ENCODE results near the gene SERPINE1.

Gene SERPINE1

GRCh38 chr7:101172005-101172853 is 45.3 kb downstream of the SERPINE1 start:
- DNase-seq, result peak; percentile 32

DNA sequence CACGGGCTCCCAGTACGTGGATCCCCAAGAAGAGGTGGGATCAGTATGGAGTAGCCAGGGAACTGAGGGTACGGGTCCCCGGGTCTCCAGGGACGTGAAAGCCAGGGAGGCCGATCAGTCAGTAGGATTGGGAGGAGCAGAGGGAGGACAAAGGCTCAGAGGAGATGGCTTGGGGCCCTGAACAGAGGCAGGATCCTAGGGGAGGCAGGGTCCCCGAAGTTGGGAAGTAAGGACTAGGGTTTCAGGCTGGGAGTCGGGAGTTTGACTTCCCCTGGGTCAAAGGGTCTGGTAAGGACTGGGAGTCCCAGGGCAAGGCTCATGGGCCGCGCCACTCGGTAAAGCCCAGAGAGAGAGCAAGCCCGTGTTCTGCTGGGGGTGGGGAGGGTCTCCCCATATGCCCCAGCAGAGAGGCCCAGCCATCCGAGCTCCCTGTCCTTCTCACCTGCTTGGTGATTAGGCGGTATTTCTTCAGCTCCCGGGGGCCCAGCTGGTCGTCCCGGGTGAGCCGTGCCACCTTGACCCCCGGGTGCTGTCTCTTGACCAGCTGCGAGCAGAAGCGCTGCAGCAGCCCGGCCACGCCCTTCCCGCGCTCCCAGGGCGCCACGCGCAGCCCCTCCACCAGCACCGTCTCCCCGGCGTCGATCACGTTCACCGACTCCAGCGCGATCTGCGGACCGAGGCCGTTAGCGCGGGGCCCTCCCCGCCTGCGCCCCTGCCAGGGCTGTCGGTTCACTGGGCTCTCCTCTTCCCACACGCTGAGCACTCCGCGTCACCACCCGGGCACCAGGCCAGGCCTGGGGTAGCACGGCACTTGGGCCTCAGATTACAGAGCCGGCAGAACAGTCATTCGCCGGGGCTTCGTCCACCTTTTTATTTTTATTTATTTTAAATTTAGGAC is 46.2 kb downstream of the SERPINE1 start:
- peak; percentile 44 for DNase-seq

- peak; percentile 47 for DNase-seq
Measured at GRCh38 chr7:101173752-101174244, 46.9 kb downstream of the SERPINE1 start.

DNA sequence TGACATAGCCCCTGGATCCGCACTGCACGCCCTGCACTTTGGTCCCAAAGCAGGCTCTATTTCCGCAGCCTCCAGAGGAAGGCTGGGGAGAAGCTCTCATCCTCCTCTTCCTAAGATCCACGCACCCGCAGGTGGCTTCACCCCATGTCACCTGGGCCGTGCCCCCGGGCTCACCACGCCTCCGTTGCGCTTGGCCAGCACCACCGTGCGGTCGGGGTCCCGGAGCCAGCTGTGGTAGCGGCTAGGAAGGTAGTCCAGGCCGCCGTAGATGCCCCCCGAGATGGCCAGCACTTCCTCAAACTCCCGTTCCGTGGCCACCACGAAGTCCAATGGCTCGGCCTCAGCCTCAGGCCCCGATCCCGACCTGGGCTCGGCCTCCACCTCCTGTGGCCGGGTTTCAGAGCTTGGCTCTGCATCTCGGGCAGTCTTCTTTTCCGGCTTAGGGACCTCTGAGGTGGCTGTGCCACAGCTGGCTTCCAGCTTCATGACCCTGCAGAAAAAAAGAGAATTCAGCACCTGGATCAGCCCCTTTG is 47.5 kb downstream of the SERPINE1 start:
- DNase-seq, result no peak

DNA sequence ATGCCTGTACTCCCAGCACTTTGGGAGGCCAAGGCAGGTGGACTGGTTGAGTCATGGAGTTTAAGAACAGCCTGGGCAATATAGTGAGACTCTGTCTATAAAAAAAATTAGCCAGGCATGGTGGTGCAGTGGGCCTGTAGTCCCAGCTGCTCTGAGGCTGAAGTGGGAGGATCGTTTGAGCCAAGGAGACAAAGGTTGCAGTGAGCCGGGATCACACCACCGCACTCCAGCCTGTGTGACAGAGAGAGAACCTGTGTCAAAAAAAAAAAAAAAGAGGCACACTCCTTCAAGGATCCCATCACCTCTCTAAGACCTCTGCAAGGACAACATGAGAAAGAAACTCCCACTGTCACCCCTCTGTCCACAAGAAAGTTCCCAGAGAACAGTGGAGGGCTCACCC is 48.8 kb downstream of the SERPINE1 start:
- DNase-seq, result no peak

GRCh38 chr7:101177644-101178043 is 50.7 kb downstream of the SERPINE1 start:
- DNase-seq, result no peak

GRCh38 chr7:101179117-101179516 is 52.2 kb downstream of the SERPINE1 start:
- DNase-seq, result peak; percentile 60

- no peak for DNase-seq
Measured at GRCh38 chr7:101179713-101180112, 52.8 kb downstream of the SERPINE1 start.

DNA sequence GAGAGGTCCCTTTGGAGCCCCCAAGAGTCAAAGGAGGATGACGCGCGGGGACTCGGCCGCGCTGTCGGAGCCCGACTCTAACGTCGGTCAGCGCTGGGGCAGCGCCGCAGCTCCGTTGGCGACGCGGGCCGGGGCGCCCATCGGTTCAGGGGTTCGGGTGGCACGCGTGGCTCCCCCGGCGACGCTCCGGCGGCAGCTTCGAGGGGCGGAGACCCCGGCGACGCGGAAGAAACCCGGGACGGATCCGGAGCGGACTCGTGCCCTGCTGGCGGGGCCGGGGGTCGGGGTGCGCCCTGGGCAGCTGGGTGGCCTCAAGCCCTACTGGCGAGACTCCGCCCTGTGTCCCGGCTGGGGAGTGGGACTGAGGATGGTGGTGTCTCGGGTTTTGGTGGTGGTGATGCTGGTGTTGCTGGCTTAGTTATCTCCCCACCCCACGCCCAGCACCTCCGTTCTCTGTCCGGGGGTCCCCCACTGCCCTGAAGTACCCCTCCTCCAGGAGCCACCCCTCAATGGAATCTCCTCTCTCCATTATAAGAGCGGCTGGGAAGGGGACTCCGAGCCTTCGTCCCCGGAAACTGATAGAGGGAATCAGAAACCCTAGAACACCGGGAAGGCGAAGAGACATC is 53.3 kb downstream of the SERPINE1 start, which contains the start of gene NAT16:
Gene NAT16, minus strand, starts transcription at position 164 of the 626 bp plus-strand sequence. CDS start 5,486 bp downstream, outside the sequence.
- peak; percentile 29 for DNase-seq

GRCh38 chr7:101185258-101185839 is 58.4 kb downstream of the SERPINE1 start:
- DNase-seq, result no peak

DNA sequence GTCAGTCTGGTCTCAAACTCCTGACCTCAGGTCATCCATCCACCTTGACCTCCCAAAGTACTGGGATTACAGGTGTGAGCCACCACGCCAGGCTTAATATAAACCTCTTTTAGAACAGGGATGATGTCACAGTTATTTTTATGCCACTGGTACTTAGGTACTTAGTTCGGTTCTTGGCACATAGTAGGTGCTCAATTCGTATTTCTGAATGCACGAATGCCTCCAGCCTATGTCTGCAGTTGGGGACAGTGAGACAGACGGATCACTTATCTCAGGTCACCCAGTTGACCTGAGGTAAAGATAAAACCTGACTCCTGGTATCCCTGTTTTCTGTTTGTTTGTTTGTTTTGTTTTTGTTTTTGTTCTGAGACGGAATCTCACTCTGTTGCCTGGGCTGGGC is 59.3 kb downstream of the SERPINE1 start:
- DNase-seq, result no peak

- DNase-seq, result no peak
Measured at GRCh38 chr7:101186844-101187428, 60.0 kb downstream of the SERPINE1 start.
